Tongue (tissue), 2 donors: ENCODE measurements around the gene RRM1. TPM values are rescaled to one million over a fixed set of nuclear protein-coding genes. Genes with fewer than 3 reads are reported as not detected.
"Not testable (repeated sequence)": the region's sequence is repeated elsewhere in the genome, so short reads cannot be mapped to it uniquely, and the experiment has no call there.

Source experiments
- DNase-seq: peaks from one replicate; pipeline ENCODE4 v3.0.0-alpha.2; 2015
- total RNA-seq: library from RNA; depleted of rRNA; stranded (reverse); fragments of >200 nt; gene quantifications from one replicate; pipeline ENCODE4 v1.2.3, GENCODE V29; 2014

Gene RRM1
- total RNA-seq, 1 donor from 2014 or later: 80.0 TPM

DNA sequence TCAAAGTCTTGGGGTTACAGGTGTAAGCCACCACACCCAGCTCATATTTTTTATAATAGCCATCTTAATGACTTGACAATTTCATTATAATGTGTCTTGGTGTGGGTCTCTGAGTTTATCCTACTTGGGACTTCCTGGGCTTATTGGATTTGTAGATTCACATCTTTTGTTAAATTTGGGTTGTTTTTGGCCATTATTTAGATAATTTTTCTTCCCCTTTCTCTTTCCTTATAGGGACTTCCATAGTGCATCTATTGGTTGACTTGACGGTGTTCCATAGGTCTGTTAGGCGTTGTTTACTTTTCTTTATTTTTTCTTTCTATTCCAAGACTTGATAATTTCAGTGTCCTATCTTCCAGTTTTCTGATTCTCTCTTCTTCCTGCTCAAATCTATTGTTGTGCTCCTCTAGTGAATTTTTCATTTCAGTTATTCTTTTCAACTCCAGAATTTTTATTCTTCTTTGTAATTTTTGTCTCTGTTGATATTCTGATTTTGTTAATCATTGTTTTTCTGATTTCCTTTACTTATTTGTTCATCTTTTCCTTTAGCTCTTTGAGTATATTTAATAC, 45.6 kb downstream of the RRM1 start:
- DNase-seq: no peak

DNA sequence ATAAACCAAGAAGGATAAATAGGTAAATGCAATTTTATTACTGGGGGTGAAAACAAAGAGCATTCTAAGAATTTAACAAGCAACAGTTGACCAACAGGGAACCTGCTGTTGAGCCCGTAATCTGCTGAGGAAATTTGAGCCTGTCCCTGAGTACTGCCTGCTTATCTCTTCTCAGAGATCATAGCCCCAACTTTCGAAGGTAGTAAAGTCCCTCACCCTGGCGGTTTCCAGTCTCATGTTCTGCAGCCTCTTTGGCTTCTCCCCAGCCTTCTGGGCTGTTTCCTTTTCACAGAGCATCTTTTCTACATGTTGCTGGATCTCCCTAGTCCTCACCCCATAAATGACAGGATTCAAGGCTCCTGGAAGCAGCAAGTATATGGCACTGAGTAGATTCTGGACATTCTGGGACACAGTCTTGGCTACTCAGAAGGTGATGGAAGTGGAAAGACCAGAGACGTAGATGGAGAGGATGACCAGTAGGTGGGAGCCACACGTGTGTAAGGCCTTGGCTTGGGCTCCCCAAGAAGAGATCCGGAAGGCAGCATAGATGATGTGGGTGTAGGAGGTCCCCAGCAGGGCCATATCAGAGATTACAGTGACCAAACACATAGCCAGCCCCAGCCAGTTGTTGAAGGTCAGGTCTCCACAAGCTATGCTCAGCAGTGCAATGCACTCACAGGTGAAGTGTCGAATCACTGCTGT, 51.6 kb downstream of the RRM1 start:
- no peak for DNase-seq

DNA sequence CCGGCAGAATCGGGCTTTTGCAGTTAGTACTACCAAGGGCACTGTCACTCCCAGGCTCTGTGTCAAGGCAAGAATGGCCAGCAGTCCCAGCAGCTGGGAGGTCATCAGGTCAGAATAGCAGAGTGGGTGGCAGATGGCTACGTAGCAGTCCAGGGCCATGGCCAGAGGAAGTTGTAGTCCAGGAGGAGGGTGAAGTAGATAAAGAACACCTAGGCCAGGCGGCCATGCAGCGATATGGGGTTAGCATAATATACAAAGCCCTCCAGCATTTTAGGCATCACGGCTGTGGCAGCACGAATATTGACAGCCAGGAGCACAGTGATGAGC, 52.1 kb downstream of the RRM1 start:
- DNase-seq: no peak

DNA sequence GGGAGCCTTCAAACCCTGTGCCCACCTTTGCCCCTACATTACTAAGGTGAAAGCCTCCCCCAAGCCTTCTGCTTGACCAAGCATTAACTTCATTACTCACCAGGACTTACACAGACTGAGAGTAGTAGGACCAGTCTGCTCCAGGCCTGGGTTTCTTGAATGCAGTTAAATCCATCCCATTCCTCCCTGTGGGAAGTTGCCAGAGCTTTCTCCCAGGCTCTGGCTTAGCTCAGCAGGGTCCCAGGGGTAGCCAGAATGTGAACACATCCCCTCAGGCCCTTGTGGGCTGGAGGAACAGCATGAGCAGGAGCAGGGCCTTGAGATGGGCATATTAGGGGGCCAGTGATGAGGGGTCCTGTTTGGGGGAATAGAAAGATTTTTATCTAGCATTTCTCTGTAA, 59.9 kb downstream of the RRM1 start:
- DNase-seq: no peak

DNA sequence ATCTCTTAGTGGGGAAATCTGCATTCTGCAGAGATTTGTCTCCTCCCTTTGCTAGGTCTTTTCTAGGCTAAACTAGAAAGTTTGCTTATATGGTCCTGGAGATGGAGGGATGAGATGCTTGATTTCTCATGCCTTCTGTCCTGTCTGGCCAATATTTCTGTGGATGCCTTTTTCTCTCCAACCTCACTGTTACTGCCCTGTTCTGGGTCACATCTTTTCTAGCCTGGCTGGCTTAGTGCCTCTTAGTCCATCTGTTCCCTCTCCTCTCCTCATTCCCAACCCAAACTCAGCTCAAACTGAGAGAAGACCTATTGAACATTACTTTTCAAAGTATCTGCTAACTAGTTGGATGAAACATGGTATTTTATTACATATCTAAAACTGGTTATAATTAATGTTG, 62.0 kb downstream of the RRM1 start:
- no peak for DNase-seq

DNA sequence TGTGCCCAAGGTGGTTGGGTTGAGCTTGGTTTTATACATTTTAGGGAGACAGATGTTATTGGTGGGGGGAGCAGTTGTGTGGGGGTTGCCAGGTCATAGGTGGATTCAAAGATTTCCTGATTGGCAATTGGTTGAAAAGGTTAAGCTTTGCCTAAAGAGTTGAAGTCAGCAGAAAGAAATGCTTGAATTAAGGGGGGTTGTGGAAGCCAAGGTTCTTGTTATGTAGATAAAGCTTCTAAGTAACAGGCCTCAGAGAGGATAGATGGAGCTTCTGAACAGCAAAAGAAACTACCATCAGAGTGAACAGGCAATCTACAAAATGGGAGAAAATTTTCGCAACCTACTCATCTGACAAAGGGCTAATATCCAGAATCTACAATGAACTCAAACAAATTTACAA, 64.2 kb downstream of the RRM1 start:
- DNase-seq: not testable (repeated sequence)

DNA sequence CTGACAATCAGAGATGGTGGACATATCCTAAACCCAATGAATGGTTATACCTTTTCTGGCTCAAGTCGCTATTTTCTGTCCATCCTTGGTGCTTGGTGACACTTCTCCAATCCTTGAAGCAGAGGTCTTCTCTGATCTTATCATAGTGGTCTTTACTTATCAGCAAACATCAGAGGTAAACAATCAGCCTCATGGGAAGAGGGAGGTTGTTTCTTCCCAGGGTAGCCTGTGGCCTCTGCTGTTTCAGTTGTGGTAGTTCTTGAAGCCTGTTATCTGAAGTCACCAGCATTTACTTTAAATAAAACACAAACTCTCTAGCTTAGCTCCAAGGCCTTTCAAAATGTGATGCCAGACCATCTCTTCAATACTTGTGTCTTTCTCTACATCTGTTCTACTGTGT, 66.7 kb downstream of the RRM1 start:
- DNase-seq: no peak

DNA sequence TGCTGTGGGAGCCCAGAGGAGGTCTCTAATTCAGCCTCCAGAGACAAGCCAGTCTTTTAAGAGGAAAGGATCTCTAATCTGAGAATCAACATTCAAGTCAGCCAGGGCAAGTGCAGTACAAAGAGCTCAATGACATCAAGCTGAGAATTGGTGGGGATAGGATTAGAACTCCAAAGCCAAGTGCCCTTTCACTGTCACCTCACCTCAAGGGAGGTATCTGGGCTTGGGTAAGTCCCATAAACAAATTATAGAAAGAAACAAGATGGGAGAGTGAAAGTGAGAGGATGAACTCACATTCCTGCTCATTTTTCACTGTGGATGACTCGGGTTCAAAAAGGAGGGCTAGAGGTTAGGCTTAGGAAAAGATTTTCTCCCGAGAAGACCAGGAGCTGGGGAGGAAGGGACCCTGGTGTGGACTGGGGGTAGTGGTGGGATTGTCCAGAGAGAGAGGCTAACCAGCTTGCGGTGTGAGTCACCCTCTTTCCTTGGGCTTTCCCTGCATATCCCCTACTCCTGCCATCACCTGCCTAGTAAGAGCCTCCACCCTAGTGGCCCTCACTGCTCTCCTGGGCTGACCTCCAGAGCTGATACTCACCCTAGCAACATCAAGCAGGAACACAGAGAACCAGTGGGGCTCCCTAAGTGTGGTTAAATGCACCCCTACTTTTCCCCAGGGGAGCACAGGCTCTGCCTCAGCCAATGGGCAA, 70.4 kb downstream of the RRM1 start:
- DNase-seq: no peak

DNA sequence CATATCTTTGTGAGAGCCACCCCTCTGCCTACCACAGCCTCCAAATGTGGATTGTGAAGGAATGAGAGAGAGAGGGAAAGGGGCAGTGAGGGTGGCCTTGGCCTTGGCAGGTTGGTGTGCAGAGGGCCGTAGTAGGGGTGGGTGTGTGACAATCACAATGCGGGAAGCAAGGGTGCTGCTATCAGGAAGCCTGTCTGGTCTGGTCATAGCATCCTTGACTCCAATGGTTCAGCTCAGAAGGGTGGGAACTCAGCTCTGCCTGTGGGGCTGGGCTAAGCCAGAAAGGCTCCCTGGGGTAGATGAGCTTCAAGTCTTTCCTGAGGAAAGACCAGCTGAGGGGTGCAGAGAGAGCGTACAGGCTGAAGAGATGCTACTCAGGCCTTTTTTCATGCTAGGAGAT, 72.7 kb downstream of the RRM1 start:
- no peak for DNase-seq

DNA sequence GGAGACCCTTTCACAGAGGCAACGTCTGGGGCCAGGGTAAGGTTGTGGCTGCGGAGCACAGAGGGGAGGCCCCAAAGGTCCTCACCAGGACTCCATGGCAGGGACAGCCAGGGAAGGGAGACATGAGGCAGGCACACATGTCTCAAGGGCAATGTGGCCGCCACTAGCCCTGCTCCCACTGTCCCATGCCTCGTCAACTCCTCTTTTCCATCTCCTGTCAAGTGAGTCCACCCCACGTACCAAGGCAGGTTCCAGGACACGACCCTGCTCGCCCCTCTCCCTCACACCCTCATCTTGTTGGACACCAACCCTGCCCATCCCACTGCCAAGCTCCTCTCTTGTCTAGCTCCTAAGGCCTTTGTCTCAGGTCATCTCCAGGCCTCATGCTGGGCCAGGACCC, 73.2 kb downstream of the RRM1 start:
- no peak for DNase-seq

DNA sequence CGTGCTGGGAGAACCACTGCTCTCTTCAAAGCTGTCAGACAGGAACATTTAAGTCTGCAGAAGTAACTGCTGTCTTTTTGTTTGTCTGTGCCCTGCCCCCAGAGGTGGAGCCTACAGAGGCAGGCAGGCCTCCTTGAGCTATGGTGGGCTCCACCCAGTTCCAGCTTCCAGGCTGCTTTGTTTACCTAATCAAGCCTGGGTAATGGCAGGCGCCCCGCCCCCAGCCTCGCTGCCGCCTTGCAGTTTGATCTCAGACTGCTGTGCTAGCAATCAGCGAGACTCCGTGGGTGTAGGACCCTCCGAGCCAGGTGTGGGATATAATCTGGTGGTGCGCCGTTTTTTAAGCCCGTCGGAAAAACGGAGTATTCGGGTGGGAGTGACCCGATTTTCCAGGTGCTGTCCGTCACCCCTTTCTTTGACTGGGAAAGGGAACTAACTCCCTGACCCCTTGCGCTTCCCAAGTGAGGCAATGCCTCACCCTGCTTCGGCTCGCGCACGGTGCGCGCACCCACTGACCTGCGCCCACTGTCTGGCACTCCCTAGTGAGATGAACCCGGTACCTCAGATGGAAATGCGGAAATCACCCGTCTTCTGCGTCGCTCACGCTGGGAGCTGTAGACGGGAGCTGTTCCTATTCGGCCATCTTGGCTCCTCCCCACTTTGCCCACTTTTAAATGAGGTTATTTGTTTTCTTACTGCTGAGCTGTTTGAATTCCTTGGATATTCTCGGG, 81.2 kb downstream of the RRM1 start:
- DNase-seq: not testable (repeated sequence)

DNA sequence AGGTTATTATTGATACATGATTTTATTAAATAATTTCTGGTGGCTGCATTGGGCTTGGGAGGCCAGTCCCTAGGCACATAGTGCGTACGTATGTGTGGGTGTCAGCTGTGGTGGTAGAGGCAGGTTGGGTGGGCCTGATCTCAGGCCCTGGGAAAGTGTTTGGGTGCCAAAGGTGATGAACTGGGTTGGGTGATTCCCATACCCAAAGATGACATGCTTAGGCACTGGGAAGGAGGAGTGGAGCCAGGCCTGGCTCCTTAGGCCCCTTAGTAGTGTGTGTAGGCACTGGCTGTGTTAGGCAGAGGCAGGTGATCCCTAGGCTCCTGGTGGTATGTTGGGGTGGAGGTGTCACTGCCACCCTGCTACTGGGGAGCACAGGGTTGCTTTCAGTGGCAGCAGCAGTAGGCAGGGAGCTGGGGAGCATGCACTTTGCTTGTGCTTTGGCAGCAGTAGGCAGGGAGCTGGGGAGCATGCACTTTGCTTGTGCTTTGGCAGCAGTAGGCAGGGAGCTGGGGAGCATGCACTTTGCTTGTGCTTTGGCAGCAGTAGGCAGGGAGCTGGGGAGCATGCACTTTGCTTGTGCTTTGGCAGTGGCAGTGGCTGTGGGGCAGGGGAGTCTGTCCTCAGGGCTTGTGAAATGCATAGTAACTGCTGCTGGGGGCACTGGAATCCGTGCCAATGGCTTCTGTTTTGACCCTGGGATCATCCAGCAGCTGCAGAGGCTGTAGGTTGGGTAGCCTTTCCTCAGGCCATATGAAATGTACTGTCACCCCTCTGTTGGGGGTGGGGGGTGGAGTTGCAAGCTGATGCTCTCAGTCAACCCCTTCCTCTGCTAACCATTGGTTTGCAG, 84.4 kb downstream of the RRM1 start:
- no peak for DNase-seq

DNA sequence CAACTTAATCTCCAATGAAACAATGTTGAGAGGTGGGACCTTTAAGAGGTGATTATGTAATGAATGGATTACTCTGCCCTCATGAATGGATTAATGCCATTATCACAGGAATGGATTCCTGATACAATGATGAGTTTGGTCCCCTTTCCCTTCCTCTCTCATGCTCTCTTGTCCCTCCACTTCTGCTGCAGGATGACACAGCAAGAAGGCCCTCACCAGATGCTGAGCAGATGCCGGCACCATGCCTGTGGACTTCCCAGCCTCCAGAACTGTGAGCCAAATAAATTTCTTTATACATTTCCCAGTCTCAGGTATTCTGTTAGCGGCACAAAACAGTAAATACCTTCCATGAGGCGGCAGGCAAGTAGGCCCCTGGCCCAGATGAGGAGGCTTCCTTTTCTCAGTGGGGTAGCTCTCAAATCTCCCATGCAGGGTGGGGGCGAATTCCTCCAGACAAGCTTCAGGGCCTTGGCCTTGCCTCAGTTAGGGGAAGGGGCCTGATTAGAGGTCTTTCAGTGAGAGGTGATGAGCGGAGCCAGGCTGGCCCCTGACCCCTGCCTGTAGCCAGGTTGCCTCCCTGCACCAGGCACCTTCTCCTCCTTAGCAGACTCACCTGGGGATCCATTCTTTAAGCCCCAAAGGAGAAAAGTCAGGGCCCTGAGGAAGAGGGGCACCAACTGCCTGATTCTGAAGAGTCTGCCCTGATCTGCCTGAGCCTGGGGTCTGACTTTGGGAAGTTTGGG, 86.0 kb downstream of the RRM1 start:
- DNase-seq: no peak

DNA sequence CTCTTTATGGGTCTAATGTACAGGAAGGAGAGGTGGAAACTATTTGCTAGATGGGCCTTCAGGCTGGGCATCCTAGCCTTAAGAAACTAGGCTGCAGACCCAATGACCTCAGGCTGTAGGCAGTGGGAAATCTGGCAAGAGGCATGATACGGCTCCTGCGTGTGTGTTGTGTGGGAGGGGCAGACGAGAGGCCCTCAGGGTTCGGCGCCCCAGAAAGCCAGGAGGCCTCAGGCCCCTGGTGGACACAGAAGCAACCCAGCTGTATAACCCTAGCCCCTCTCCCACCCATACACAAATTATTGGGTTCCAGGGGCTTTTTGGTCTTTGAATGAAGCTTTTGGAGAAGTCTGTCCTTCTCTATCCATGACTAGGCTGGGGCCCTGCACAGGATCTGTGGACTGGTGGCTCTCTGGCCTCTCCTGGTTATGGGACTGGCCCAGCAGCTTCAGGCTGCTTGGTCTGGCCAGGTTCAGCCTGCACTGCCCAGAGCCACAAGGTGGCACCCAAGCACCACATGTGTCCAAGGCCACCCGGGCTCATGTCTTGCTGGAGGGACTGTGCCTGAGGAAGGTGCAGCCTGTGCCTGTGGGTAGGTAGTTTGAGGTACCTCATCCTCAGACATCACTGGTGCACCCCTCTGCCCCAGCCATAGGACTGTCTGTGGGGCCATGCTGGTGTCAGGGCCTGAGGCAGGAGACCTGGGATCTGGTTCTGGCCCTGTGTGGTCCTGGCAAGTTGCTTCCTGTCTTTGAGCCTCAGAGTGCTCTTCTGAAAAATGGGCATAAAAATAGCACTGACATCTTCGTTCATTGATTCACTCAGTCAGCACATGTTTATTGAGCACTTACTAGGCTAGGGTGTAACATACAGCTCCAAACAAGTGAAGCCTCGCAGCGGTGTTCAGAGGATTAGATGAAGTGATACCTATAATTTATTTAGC, 87.5 kb downstream of the RRM1 start:
- peak; percentile 57 for DNase-seq

DNA sequence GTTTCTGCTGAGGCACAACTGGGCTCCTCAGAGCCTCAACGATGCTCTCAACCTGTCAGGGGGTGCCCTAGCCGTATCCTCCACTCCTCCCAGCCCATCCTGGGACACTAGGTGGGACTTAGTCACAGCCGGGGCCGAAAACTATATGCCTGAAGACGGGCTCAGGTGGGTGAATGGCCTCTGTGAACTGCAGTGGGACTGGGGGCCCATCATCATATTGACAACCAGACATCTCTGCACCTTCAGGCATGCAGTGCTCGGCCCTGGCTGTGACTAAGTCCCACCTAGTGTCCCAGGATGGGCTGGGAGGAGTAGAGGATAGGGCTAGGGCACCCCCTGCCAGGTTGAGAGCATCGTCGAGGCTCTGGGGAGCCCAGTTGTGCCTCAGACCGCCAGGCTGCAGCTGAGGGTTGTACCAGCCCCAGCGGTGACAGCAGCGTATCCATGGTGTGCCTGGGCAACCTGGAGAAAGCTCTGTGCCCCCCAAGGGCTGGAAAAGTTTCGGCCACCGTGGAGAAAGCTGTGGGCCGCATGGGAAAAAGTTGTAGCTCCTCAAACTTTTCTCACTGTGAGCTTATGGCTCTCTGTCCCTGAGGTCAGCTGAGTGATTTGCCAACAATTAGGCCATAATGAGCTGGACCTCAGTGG, 88.9 kb downstream of the RRM1 start:
- DNase-seq: no peak

DNA sequence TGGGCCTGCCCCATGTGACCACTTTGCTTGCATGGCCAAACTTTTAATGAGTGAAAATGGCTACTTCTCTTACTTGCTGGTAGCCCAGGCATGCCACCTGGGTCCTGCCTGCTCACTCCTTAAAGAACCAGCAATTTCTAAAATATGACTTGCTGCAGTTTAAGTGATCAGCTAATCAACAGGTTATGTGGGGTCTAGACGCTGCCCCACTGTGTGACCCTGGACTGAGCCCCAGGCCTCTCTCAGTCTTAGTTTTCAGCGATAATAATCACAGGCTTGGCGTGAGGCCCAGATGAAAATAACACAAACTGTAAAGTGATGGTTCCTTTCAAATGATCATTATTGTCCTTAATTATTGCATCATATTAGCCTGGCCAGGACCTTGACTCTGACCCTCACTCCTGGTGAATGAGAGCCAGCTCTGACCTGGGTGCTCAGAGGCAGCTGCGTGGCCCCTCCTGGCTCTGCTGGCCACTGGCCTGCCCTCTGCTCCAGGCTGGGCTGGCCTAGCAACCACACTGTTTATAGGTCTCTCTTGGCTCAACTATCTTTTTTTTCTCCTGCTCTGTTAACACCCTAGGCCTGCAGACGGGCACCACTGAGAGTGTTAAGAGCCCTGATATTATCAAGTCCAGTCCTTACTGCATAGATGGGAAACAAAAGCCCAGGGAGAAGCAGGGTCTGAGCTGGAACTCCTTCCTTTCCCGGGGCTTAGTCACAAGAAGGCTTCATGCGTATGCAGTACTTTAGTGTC, 89.7 kb downstream of the RRM1 start:
- no peak for DNase-seq

DNA sequence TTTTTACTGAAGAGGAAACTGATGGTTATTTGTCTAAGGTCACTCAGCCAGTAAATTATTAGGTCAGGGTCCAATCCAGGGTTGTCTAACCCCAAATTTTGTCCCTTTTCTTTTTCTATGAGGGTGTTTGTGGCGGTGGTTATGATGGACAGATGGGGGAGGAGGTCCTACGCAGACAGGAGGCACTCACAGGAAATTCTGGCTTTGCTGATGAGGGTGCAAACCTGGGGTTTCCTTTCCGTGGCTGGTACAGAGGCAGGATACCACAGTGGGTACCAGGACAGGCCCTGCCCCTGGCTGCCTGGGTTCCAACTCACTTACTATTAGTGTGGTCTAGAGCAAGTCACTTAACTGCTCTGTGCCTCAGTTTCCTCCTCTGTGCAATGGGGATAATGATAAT, 91.0 kb downstream of the RRM1 start:
- no peak for DNase-seq

DNA sequence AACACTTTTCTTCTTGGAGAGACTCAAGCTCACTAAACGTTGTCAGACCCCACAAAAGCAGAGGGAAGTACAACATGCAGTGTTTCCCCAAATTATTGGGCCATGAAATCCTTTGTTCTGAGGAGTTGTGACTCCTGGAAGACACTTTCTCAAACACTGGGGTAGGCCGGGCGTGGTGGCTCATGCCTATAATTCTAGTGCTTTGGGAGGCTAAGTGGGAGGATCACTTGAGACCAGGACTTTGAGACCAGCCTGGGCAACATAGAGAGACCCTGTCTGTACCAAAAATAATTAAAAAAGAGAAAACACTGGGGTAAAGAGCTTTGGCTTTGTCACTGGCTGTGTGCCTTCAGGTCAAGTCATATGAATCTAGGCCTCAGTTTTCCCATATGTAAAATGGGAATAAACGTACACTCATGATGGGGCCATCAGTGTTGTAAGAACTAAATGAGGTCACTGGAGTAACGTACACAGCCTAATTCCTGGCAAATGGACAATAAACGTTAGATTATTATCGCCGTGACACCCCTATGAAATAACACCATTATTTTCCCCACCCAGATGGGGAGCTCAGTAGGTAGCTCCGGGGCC, 92.0 kb downstream of the RRM1 start:
- DNase-seq: no peak
